Endodermal cell (in vitro differentiated cells): ENCODE results near the gene AOPEP. TPM values are rescaled to one million over a fixed set of nuclear protein-coding genes. Genes with fewer than 3 reads are reported as not detected.

Experiments
- DNase-seq: peaks from one replicate; pipeline ENCODE4 v3.0.0-alpha.2; 2017
- H3K27ac ChIP-seq: 2 replicates; pipeline ENCODE4 v1.5.1; 2013; ENCODE audit warnings: mild to moderate bottlenecking, low read depth, low read length, moderate library complexity
- H3K27me3 ChIP-seq: 2 replicates; pipeline ENCODE4 v1.6.1; 2013; ENCODE audit warnings: mild to moderate bottlenecking, low read length, moderate library complexity; ENCODE audit not compliant: insufficient read depth, control insufficient read depth, poor library complexity, severe bottlenecking
- H3K36me3 ChIP-seq: 2 replicates; pipeline ENCODE4 v1.7.0; 2013; ENCODE audit warnings: mild to moderate bottlenecking, low read length, moderate library complexity; ENCODE audit not compliant: control insufficient read depth, insufficient read depth
- H3K4me1 ChIP-seq: one replicate; pipeline ENCODE4 v1.7.0; 2013; ENCODE audit warnings: low read length; ENCODE audit not compliant: control insufficient read depth, insufficient read depth
- H3K4me3 ChIP-seq: 2 replicates; pipeline ENCODE4 v1.5.1; 2013; ENCODE audit warnings: mild to moderate bottlenecking, low read length, moderate library complexity
- H3K9ac ChIP-seq: 2 replicates; pipeline ENCODE4 v1.6.1; 2013; ENCODE audit warnings: mild to moderate bottlenecking, low read length, moderate library complexity; ENCODE audit not compliant: poor library complexity, severe bottlenecking; ENCODE audit errors: extremely low read depth
- H3K9me3 ChIP-seq: 2 replicates; pipeline ENCODE4 v1.6.1; 2013; ENCODE audit warnings: mild to moderate bottlenecking, low read length, moderate library complexity; ENCODE audit not compliant: control insufficient read depth
- H3K27ac Mint-ChIP-seq: 2 replicates; pipeline ENCODE4 v1.8.0; 2020; ENCODE audit warnings: mixed read lengths
- H3K27me3 Mint-ChIP-seq: 2 replicates; pipeline ENCODE4 v1.8.0; 2021; ENCODE audit warnings: mild to moderate bottlenecking, mixed read lengths; ENCODE audit not compliant: insufficient read depth
- H3K36me3 Mint-ChIP-seq: 2 replicates; pipeline ENCODE4 v1.8.0; 2020; ENCODE audit warnings: low read depth, mixed read lengths
- H3K4me1 Mint-ChIP-seq: 2 replicates; pipeline ENCODE4 v1.8.0; 2020; ENCODE audit warnings: mixed read lengths
- H3K4me3 Mint-ChIP-seq: 2 replicates; pipeline ENCODE4 v1.8.0; 2020; ENCODE audit warnings: mild to moderate bottlenecking, moderate library complexity, mixed read lengths
- H3K9me3 Mint-ChIP-seq: 2 replicates; pipeline ENCODE4 v1.8.0; 2020; ENCODE audit warnings: mild to moderate bottlenecking, mixed read lengths
- WGBS, 2 experiments: methylation state at CpG; one replicate each; pipeline versions ENCODE4 v1.1.5 to v1.1.7; 2013; ENCODE audit warnings: missing lambda C conversion rate in 2 of 2, mixed read lengths in 1 of 2; ENCODE audit not compliant: insufficient coverage in 1 of 2, insufficient read length in 1 of 2; 5-methylcytosine and 5-hydroxymethylcytosine counted together
- total RNA-seq, 2 donors: library from RNA; stranded (reverse); fragmentation: NEBNext Ultra II Directional in 1 of 2; extraction: Animal tissue kit (Norgen Biotek cat#: 25700) in 1 of 2; gene quantifications; 2 replicates in 1 of 2; 3 replicates in 1 of 2; pipeline ENCODE4 v1.2.1, GENCODE V29; 2021
- TF ChIP-seq, protein P1 (sequence below): fragments of 200-600 bp; sonication (generic); conservative IDR thresholded peaks from 2 replicates; pipeline ENCODE4 v1.5.0; 2021; ENCODE audit warnings: antibody characterized with exemption, mild to moderate bottlenecking

Gene AOPEP
- total RNA-seq, 2 donors from 2014 or later, result 23.4 to 33.7 TPM

DNA sequence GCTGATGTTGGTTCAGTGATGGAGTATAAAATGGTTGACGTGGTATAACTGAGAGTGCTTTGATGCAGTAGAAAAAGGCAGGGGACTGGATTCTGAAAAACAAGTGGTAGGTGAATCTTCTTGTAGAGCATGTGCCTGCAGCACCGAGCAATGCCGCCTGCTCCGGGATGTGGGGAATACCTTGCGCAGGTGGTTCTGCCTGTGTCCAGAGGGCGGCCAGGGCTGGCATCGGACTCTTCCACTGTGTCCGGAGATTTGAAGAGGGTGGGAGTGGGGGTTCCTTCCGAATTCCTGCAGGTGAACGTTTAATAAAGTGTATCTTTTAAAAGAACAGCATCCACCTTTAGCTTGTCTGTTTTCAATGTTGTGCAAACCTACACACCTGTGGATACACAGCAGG lies 353.0 kb downstream of the AOPEP start:
- 95 to 96% methylated on average over 8 to 10 of the region's 10 CpGs for WGBS, 2 experiments
- Mint-ChIP-seq H3K36me3 (peaks cover 28% of the 10 kb centered on the region), H3K4me1 (peaks cover 35% of the 10 kb centered on the region), H3K9me3 (no peaks in the 10 kb centered on the region), H3K4me3 (no peak overlapping the region), H3K27ac (no peak overlapping the region), H3K27me3 (no peaks in the 10 kb centered on the region)
- Histone ChIP-seq H3K27me3 (no peaks in the 10 kb centered on the region), H3K9me3 (no peaks in the 10 kb centered on the region), H3K4me3 (no peak overlapping the region), H3K4me1 (peaks cover 20% of the 10 kb centered on the region), H3K27ac (no peak overlapping the region), H3K36me3 (peaks cover 37% of the 10 kb centered on the region), H3K9ac (no peak overlapping the region)
- TF ChIP-seq, protein P1, sequence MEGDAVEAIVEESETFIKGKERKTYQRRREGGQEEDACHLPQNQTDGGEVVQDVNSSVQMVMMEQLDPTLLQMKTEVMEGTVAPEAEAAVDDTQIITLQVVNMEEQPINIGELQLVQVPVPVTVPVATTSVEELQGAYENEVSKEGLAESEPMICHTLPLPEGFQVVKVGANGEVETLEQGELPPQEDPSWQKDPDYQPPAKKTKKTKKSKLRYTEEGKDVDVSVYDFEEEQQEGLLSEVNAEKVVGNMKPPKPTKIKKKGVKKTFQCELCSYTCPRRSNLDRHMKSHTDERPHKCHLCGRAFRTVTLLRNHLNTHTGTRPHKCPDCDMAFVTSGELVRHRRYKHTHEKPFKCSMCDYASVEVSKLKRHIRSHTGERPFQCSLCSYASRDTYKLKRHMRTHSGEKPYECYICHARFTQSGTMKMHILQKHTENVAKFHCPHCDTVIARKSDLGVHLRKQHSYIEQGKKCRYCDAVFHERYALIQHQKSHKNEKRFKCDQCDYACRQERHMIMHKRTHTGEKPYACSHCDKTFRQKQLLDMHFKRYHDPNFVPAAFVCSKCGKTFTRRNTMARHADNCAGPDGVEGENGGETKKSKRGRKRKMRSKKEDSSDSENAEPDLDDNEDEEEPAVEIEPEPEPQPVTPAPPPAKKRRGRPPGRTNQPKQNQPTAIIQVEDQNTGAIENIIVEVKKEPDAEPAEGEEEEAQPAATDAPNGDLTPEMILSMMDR, result no peak
- no peak for DNase-seq

DNA sequence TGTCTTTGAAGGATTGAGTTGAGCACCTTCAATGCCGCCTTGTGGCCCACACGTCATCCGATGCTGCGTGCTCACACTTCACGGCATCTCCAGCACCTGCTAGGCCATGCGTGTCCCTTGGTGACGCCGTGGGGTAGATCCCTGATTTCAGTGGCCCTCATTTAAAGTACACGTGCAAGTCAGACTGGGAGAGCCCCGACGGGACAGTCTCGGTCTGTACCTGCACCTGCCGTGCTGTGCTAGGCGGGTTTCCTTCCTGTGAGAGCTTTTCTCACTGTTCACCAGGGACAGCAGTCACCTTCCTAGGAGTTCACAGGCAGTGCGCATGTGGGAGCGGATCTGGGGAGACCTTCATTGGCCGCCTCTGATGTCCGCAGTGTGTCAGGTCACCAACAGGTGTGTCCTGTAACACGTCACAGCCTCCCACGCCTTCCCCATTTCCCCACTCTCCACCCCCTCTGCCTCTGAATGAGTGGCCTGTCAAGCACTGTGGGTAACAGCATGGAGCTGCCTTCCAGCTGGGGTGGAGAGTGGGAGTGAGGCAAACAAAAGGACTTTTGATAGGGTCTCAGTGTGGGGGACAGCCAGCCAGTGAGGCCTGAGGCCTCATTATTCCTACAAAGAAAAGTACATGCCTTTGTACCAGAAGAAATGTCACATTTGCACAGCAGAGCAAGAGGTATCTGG lies 354.6 kb downstream of the AOPEP start:
- TF ChIP-seq, protein P1, result no peak

DNA sequence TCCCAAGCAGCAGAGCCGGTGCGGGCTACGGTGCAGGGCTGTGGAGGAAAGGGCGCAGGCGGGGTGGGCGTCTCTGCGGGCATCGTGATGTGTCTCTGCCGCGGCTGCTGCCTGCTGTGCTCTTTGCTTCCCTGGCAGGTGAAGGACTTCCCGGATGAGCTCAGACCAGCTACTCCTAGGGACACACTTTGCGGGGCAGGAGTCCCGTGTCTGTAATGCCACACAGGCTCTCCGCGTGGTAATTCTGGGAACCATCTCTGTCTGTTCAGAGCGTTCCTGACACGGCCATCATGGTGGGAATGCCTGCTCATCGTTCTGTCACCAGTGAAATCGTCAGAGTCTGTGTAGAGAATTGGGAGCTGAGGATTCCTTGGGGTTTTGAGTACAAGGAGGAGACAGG lies 355.5 kb downstream of the AOPEP start:
- Histone ChIP-seq H3K9me3 (no peaks in the 10 kb centered on the region), H3K4me3 (no peak overlapping the region), H3K27me3 (no peaks in the 10 kb centered on the region), H3K4me1 (peaks cover 18% of the 10 kb centered on the region), H3K9ac (no peak overlapping the region), H3K27ac (peak overlapping the region; percentile 81), H3K36me3 (peaks cover 43% of the 10 kb centered on the region)
- Mint-ChIP-seq H3K9me3 (no peaks in the 10 kb centered on the region), H3K4me3 (no peak overlapping the region), H3K36me3 (peaks cover 33% of the 10 kb centered on the region), H3K4me1 (peaks cover 29% of the 10 kb centered on the region), H3K27me3 (no peaks in the 10 kb centered on the region), H3K27ac (peak overlapping the region; percentile 44)
- TF ChIP-seq, protein P1, result no peak
- 93 to 95% methylated on average over 18 to 19 of the region's 19 CpGs for WGBS, 2 experiments
- no peak for DNase-seq

More for the DNA sequence above, 354.6 kb downstream of the AOPEP start:
- DNase-seq, result no peak
- Histone ChIP-seq H3K4me1 (peaks cover 20% of the 10 kb centered on the region), H3K9me3 (no peaks in the 10 kb centered on the region), H3K9ac (no peak overlapping the region), H3K27ac (peak overlapping the region; percentile 81), H3K4me3 (no peak overlapping the region), H3K36me3 (peaks cover 41% of the 10 kb centered on the region), H3K27me3 (no peaks in the 10 kb centered on the region)
- no peak overlapping the region for H3K27ac Mint-ChIP-seq
- WGBS, 2 experiments, result 93 to 97% methylated on average over 13 to 20 of the region's 20 CpGs
- H3K27me3 Mint-ChIP-seq, result no peaks in the 10 kb centered on the region
- H3K9me3 Mint-ChIP-seq, result no peaks in the 10 kb centered on the region
- H3K4me1 Mint-ChIP-seq, result peaks cover 35% of the 10 kb centered on the region
- H3K36me3 Mint-ChIP-seq, result peaks cover 27% of the 10 kb centered on the region
- H3K4me3 Mint-ChIP-seq, result no peak overlapping the region
